Measurements from ENCODE around the gene DTX2.
A peak's percentile ranks its signal among the peaks of the same experiment; 100 is the strongest.
"Not testable (repeated sequence)": the region's sequence is repeated elsewhere in the genome, so short reads cannot be mapped to it uniquely, and the experiment has no call there.

Gene DTX2

DNA sequence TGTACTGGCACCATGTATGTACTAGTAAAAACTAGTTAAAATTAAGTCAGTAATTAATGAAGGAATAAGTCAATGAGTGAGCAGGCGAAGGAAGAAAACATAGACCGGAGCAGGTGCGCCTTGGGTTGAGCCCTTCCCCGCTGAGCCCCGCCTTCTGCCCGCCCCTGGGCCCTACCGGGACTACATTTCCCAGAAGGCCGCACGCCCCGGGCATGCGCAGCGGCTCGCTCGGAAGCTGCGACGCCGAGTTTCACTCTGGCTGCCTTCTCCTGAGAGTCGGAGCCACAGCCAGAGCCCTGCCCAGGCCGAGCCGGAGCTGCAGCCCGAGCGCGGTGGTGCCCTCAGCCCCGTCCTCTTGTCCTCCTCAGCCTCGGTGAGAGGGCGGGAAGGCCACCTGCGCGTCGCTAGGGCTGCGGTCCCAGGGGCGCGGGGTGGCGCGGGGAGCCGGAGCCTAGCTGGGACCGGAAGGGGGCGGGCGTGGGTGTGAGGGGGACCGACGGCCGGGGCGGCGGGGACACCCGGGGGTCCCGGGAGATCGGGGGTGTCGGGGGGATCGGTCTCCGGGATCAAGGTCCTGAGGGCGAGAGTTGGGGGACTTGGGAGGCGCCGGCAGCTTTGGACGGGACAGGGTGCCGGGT, at the start of gene DTX2:
DTX2 (plus strand) TSS at position 246 of the 638 bp plus-strand sequence. CDS start 18,801 bp downstream, outside the sequence.
- peak in 1 of 3 donors; percentile 28 for DNase-seq (ENCODE audit: low read depth in 3 of 3)

DNA sequence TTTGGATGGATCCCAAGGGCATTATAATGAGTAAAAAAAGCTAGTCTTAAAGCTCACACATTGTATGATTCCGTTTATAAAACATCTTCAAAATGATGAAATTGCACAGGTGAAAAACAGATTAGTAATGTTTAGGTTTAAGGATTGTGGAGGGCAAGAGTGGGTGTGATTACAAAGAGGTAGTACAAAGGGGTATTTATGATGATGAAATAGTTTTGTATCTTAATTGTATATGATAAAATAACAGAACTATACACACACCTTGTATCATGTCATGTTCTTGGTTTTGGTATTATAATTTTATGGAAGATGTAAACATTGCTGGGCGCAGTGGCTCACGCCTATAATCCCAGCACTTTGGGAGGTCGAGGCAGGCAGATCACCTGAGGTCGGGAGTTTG, 49.3 kb upstream of the DTX2 start:
- no peak for DNase-seq (ENCODE audit: low read depth in 3 of 3)

DNA sequence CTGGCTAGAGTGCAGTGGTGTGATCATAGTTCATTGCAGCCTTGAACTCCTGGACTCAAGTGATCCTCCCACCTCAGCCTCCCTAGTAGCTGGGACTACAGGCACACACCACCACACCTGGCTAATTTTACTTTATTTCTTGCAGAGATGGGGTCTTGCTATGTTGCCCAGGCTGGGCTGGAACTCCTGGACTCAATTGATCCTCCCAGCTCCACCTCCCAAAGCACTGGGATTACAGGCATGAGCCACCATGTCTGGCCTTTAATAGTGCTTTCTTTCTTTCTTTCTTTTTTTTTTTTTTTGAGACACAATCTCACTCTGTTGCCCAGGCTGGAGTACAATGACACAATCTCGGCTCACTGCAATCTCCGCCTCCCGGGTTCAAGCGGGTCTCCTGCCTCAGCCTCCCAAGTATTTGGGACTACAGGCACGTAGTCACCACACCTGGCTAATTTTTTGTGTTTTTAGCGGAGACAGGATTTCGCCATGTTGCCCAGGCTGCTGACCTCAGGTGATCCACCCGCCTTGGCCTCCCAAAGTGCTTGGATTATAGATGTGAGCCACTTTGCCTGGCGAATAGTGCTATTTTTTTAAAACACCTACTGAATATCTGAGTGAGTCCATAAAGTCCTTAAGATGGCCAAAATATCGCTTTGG, 43.7 kb upstream of the DTX2 start:
- DNase-seq (ENCODE audit: low read depth in 3 of 3), result not testable (repeated sequence)

DNA sequence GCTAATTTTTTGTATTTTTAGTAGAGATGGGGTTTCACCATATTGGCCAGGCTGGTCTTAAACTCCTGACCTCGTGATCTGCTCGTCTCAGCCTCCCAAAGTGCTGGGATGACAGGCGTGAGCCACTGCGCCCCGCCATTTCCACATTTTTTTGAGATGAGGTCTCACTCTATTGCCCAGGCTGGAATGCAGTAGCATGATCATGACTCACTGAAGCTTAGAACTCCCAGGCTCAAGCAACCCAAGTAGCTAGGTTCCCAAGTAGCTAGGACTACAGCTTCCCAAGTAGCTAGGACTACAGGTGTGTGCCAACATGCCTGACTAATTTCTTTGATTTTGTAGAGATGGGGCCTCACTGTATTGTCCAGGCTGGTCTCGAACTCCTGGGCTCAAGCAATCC, 40.4 kb upstream of the DTX2 start:
- DNase-seq (ENCODE audit: low read depth in 3 of 3), result not testable (repeated sequence)

GRCh38 chr7:76423666-76424412, 37.7 kb upstream of the DTX2 start:
- DNase-seq (ENCODE audit: low read depth in 3 of 3), result no peak

- DNase-seq (ENCODE audit: low read depth in 3 of 3), result no peak
Measured at GRCh38 chr7:76424413-76425111, 36.9 kb upstream of the DTX2 start, which contains the start of gene ZP3. ZP3 (plus strand) TSS chr7:76424950; CDS start chr7:76424965, 15 bp downstream.

GRCh38 chr7:76425156-76425555, 36.4 kb upstream of the DTX2 start:
- no peak for DNase-seq (ENCODE audit: low read depth in 3 of 3)

GRCh38 chr7:76425558-76425957, 36.0 kb upstream of the DTX2 start:
- not testable (repeated sequence) for DNase-seq (ENCODE audit: low read depth in 3 of 3)

GRCh38 chr7:76426246-76426645, 35.3 kb upstream of the DTX2 start:
- DNase-seq (ENCODE audit: low read depth in 3 of 3), result no peak

GRCh38 chr7:76427635-76428034, 33.9 kb upstream of the DTX2 start:
- DNase-seq (ENCODE audit: low read depth in 3 of 3), result no peak

- no peak for DNase-seq (ENCODE audit: low read depth in 3 of 3)
Measured at GRCh38 chr7:76428149-76428823, 33.2 kb upstream of the DTX2 start.

GRCh38 chr7:76428868-76429805, 32.4 kb upstream of the DTX2 start:
- DNase-seq (ENCODE audit: low read depth in 3 of 3), result no peak

DNA sequence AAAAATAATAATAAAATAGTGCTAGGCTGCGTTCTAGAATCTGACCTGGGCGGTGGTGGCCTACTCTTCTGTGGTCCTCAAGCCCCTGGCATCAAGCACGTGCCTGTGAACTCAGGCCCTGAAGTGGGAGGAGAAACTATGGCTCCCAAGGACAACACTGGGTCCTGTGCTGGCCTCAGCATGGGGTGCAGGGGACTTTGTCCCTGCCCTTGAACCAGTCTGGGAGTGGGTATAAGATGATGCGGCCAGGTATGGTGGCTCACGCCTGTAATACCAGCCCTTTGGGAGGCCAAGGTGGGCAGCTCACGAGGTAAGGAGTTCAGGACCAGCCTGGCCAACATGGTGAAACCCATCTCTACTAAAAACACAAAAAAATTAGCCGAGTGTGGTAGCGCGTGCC, 31.3 kb upstream of the DTX2 start:
- DNase-seq (ENCODE audit: low read depth in 3 of 3), result no peak

- DNase-seq (ENCODE audit: low read depth in 3 of 3), result no peak
Measured at GRCh38 chr7:76430836-76431235, 30.7 kb upstream of the DTX2 start.

GRCh38 chr7:76437873-76438272, 23.6 kb upstream of the DTX2 start:
- peak; percentile 21 to 33 (median 33) for DNase-seq (ENCODE audit: low read depth in 3 of 3)

DNA sequence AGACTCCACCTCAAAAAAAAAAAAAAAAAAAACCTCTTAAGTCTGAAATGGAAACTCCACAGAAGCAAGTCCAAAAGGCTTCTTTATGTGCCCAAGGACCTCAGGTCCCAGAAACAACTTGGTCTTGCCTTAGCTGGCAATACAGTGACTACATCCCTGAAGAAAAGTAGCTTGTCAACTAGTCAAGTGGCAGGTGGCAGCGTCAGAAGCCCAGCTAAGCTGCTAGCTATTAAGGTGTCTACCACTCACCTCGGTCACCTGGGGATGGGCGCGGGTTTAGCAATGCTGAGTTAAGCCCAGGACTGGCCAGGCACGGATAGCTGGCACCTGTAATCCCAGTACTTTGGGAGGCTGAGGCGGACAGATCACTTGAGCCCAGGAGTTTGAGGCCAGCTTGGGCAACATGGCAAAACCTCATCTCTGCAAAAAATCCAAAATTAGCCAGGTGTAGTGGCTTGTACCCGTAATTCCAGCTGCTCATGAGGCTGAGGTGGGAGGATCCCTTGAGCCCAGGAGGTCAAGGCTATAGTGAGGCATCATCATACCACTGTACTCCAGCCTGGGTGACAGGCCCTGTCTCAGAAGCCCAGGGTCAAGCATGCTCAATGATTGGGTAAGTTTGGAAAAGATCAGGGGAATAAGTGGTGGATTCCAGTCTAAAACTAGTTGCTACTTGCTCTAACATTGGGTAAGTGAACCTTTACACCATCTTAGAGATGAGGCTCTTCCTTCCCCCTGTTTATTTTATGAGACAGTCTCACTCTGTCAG, 22.2 kb upstream of the DTX2 start:
- DNase-seq (ENCODE audit: low read depth in 3 of 3), result not testable (repeated sequence)

- not testable (repeated sequence) for DNase-seq (ENCODE audit: low read depth in 3 of 3)
Measured at GRCh38 chr7:76440404-76440803, 21.1 kb upstream of the DTX2 start.

DNA sequence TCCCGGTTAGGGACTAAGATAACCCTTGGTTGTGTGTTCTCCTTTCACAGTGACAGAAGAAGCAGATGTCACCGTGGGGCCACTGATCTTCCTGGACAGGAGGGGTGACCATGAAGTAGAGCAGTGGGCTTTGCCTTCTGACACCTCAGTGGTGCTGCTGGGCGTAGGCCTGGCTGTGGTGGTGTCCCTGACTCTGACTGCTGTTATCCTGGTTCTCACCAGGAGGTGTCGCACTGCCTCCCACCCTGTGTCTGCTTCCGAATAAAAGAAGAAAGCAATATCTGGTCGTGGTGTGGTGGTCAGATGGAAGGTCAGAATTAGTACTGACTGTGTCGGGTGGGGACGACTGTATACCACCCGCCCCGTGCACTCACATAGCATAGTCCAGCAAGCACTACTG, 19.7 kb upstream of the DTX2 start:
- not testable (repeated sequence) for DNase-seq (ENCODE audit: low read depth in 3 of 3)

GRCh38 chr7:76442664-76443446, 18.7 kb upstream of the DTX2 start:
- DNase-seq (ENCODE audit: low read depth in 3 of 3), result not testable (repeated sequence)
